Astrocyte of the cerebellum (primary cell): ENCODE results near the gene SKIC8.
A peak's percentile ranks its signal among the peaks of the same experiment; 100 is the strongest.

Experiments
- DNase-seq: peaks from one replicate; pipeline ENCODE4 v3.0.0-alpha.2; 2011; ENCODE audit warnings: low read depth
- H3K4me3 ChIP-seq: 2 replicates; pipeline ENCODE4 v1.5.1; 2011; ENCODE audit warnings: mild to moderate bottlenecking, low read depth, low read length, moderate library complexity
- CTCF ChIP-seq: IDR thresholded peaks from 2 replicates; pipeline ENCODE4 v1.5.1; 2012; ENCODE audit warnings: low read length, low read depth, moderate library complexity, mild to moderate bottlenecking; ENCODE audit errors: missing control alignments
- in situ Hi-C: cut with HindIII; loops from 2 replicates; pipeline ENCODE4 v1.10.0; 2017; ENCODE audit warnings: low sequenced_read_pairs

The SKIC8 gene

GRCh38 chr15:78301828-78302227, 2.4 kb upstream of the SKIC8 start:
- no peak for DNase-seq
- in situ Hi-C loops = no loop called here
- no peak overlapping the region for H3K4me3 ChIP-seq
- no peak for TF ChIP-seq CTCF

GRCh38 chr15:78301326-78301725, 1.9 kb upstream of the SKIC8 start:
- DNase-seq = no peak
- no peak overlapping the region for H3K4me3 ChIP-seq
- in situ Hi-C loops = no loop called here
- TF ChIP-seq CTCF = no peak

- DNase-seq = no peak
- no peak overlapping the region for H3K4me3 ChIP-seq
- TF ChIP-seq CTCF = no peak
- in situ Hi-C loops = loop anchor here (25.0 kb wide), 1 partner anchor 120 kb away; no protein-coding TSS in a partner anchor
Measured at GRCh38 chr15:78292219-78292618, 7.2 kb downstream of the SKIC8 start.

- DNase-seq = no peak
- TF ChIP-seq CTCF = no peak
- in situ Hi-C loops = loop anchor here (25.0 kb wide), 1 partner anchor 121 kb away; no protein-coding TSS in a partner anchor
- H3K4me3 ChIP-seq = no peak overlapping the region
Measured at GRCh38 chr15:78291698-78292097, 7.7 kb downstream of the SKIC8 start.

GRCh38 chr15:78291052-78291451, 8.4 kb downstream of the SKIC8 start:
- in situ Hi-C loops = loop anchor here (25.0 kb wide), 1 partner anchor 121 kb away; no protein-coding TSS in a partner anchor
- DNase-seq = no peak
- no peak overlapping the region for H3K4me3 ChIP-seq
- no peak for TF ChIP-seq CTCF

- DNase-seq = no peak
- no peak overlapping the region for H3K4me3 ChIP-seq
- in situ Hi-C loops = loop anchor here (25.0 kb wide), 1 partner anchor 122 kb away; no protein-coding TSS in a partner anchor
- TF ChIP-seq CTCF = no peak
Measured at GRCh38 chr15:78290222-78290621, 9.2 kb downstream of the SKIC8 start.

- no peak overlapping the region for H3K4me3 ChIP-seq
- no peak for DNase-seq
- in situ Hi-C loops = loop anchor here (25.0 kb wide), 1 partner anchor 128 kb away; no protein-coding TSS in a partner anchor
- peak; percentile 21 for TF ChIP-seq CTCF
Measured at GRCh38 chr15:78284758-78285157, 14.7 kb downstream of the SKIC8 start.
